GM19239 (cell line): ENCODE data around the gene MT1E.
"Not testable (repeated sequence)": the region's sequence is repeated elsewhere in the genome, so short reads cannot be mapped to it uniquely, and the experiment has no call there.

Experiments used
- DNase-seq: peaks from one replicate; pipeline ENCODE4 v3.0.0; 2011; ENCODE audit warnings: low spot score; ENCODE audit not compliant: insufficient read length
- FAIRE-seq: peaks from 2 replicates; lab custom pipeline; 2011; peaks lifted over from hg19 to GRCh38; lab: Jason Lieb, UNC

MT1E gene

DNA sequence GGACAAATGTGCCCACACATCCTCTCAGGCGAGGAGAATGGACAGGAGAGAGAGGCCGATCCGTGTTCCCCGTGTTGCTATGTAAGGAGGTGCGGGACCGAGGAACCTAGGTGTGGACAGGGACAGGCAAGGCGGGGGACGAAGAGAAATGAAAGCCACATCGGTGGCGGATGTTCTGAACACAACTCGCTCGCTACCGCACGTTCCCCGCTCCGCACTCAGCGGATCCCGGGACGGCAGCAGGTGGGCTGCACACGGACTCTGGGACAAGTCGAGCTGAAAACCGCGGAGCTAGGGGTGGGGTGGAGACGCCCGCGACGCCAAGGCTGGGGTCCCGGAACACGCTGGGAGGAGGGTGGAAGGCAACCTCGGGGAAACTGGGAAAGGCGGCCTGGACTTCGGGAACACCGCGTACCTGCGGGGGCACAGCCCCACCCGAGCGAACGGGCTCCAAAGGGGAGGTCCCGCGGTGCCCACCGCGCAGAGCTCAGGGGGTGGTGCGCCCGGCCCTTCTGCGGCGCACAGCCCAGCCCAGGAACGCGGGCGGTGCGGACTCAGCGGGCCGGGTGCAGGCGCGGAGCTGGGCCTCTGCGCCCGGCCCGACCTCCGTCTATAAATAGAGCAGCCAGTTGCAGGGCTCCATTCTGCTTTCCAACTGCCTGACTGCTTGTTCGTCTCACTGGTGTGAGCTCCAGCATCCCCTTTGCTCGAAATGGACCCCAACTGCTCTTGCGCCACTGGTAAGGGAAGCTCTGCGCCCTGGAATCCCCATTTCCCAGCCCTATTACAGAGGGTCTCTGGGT is at the start of gene MT1E:
TSS of gene MT1E (plus strand) at position 642 of the 803 bp plus-strand sequence. CDS start at position 713, 71 bp downstream.
- FAIRE-seq (no peak), DNase-seq (no peak)

GRCh38 chr16:56576585-56577299 is 48.8 kb upstream of the MT1E start:
- FAIRE-seq (peak; percentile 55), DNase-seq (peak; percentile 66)

DNA sequence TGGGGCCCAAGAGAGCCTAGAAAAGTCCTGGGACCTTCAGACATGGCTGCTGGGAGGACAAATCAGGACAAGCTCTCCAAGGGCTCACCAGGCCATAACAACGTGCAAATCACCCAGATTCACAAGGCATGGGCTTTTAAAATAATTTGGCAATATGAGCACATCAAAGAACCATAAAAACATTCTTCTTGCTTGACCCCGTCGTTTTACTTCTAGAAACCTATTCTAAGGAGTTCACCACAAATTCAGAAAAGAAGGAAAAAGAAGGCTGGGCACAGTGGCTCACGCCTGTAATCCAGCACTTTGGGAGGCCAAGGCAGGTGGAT is 48.3 kb upstream of the MT1E start:
- FAIRE-seq: no peak
- no peak for DNase-seq

GRCh38 chr16:56580391-56581048 is 45.1 kb upstream of the MT1E start:
- DNase-seq (no peak), FAIRE-seq (no peak)

DNA sequence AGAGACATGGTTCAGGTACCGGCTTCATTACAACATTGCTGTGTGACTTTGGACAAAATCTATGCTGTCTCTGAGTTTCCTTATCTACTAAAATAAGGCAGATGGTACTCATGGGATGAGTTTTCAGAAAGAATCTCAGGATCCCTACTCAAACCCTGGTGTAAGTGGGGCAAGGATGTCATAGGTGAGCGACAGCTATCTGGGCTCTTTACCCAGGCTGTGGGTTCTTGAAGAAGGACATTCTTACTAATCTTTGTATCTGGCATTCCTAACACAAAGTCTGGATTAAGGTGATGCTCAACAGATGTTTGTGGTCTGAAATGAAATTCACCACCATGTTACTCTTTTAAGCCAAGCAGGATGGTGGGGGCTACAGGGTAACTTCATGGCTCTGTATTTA is 42.7 kb upstream of the MT1E start:
- DNase-seq: not testable (repeated sequence)

DNA sequence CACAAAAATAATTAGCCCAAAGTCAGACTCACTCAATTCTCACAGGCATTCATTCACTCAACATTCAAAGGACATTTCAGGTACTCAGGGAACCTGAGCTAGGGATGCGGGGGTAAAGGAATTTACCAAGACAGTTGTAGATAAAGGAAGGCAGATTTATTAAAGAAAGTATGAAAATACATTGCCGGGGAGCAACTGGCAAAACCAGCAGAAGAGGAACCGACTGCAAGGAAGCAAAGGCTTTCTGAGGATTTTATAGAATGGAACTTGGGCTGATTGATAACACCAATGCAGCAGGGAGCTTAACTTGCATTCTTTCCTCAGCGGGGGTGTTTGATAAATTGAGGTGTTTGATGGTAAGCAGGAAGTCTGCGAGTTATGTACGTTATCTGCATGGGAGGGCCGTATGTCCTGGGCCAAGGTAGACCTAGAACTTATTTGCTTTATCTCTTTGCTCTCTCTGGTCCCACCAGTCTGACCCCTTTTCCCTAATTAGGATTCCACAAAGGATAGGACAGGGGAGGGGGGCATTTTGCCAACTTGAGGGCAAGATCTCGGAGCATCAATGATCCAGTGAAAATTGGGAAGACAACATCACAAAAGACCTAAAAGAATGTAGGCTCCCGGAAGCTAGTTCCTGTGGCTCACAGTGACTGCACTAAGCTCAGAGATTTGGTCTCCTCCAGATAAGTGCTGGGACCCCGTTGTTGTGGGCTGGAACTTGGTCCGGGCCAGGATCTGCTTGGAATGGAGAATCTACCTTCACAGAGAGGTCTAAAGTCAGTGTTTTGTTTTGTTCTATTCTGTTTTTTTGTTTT is 42.0 kb upstream of the MT1E start:
- no peak for FAIRE-seq
- no peak for DNase-seq

More for the DNA sequence above, 42.7 kb upstream of the MT1E start:
- FAIRE-seq: not testable (repeated sequence)

- FAIRE-seq (no peak), DNase-seq (no peak)
These were observed 41.3 kb upstream of the MT1E start for GRCh38 chr16:56584276-56584675.

GRCh38 chr16:56588781-56589140 is 36.8 kb upstream of the MT1E start:
- no peak for FAIRE-seq
- no peak for DNase-seq

DNA sequence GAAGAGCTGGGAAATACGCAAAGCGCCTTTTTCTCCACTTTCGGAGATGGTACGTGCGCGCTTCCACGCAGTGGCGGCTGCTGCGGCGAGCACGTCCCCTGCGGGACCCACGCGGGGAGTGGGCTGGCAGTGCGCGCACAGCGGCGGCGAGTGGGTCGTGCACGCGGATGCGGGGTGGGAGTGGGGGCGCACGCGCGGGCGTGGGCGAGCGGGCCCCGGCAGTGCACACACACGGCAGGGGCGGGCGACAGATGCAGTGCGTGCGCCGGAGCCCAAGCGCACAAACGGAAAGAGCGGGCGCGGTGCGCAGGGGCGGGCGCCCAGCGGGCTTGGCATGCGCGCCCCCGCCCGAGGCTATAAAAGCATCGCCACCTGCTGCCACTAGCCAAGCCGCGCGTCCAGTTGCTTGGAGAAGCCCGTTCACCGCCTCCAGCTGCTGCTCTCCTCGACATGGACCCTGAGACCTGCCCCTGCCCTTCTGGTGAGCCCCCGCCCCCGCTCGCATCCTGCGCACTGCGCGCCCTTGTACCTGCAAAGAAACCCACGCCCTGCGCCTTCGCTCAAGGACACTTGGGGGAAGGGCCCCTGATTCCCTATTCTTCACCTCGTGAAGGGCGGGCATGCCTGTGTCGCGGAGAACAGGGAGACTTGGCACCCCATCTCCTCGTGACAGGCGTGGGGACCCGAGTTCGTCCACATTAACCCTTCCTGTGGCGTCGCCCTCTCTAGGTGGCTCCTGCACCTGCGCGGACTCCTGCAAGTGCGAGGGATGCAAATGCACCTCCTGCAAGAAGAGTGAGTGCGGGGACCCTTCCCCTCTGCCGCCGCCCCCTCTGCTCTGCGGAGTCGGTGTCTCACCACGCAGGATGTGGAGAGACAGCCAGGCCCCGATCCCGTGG is 36.2 kb upstream of the MT1E start, which contains the start of gene MT3:
TSS of gene MT3 (plus strand) at position 388 of the 899 bp plus-strand sequence. CDS start at position 451, 63 bp downstream.
- no peak for DNase-seq
- no peak for FAIRE-seq

GRCh38 chr16:56591377-56592060 is 34.1 kb upstream of the MT1E start:
- FAIRE-seq (no peak), DNase-seq (no peak)

DNA sequence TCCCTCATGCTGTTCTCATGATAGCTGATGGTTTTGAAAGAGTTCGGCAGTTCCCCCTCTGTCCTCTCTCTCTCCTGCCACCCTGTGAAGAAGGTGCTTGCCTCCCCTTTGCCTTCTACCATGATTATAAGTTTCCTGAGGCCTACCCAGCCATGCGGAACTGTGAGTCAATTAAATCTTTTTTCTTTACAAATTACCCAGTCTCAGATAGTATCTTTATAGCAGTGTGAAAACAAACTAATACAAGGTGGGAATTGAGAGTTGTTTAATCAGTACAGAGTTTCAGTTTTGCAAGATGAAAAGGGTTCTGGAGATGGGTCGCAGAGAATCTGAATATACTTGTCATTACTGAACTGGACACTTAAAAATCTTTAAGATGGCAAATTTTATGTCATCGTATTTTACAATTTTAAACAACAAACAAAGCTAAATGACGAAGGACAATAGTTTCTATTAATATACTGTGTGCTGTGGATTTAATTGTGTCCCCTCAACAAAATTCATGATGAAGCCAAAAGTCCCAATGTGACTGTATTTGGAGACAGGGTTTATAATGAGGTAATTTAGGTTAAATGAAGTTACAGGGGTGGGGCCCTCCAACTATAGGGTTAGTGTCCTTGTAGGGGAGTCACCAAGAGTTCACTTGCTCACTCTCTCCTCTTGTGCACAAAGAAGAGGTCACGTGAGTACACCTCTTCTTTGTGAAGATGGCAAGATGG is 31.8 kb upstream of the MT1E start:
- FAIRE-seq: no peak
- no peak for DNase-seq

- no peak for DNase-seq
- no peak for FAIRE-seq
These were observed 31.3 kb upstream of the MT1E start for GRCh38 chr16:56594292-56594619.

DNA sequence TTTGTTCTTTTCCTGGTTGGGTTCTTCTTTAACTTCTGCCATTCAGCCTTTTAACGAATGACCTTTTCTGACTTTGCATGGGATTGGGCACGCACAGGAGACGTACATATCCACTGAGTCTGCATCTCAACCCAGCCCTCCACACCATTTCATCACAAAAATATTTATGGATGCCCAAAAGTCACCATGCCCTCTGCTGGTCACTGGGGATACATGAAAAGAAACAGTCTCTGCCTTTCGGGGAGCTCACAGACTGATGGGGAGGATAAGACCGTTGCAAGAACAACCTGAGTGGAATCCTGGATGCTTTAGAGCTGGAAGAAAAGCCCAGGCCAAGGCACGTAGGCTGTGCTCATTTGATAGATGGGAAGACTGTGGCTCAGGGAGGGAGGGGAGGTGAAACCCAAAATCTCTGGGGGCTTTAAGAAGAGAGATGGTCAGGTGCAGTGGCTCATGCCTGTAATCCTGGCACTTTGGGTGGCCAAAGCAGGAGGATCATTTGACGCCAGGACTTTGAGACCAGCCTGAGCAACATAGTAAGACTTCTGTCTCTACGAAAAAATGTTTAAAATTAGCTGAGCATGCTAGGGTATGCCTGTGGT is 25.1 kb upstream of the MT1E start:
- FAIRE-seq: peak; percentile 39
- DNase-seq: no peak

- FAIRE-seq: no peak
- no peak for DNase-seq
These were observed 24.3 kb upstream of the MT1E start for GRCh38 chr16:56601325-56601724.

DNA sequence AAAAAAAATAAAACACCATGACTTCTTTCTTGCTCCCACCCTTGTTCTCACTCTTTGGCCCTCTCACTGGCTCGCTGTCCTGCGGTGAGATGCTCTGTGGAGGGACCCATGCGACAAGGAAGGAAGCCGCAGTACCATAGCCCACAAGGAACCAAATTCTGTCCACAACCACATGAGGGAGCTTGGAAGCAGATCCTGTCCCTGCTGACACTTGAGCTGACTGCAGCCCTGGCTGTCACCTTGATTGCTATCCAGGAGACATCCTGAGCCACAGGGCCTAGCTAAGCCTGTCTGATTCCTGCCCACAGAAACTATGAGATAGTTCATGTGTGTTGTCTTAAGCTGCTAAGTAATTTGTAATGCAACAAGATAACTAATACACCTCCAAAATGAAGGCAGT is 22.0 kb upstream of the MT1E start:
- FAIRE-seq (no peak), DNase-seq (no peak)

- no peak for FAIRE-seq
- no peak for DNase-seq
These were observed 20.6 kb upstream of the MT1E start for GRCh38 chr16:56604966-56605365.

- no peak for DNase-seq
- FAIRE-seq: no peak
These were observed 20.1 kb upstream of the MT1E start for GRCh38 chr16:56605475-56605874.

GRCh38 chr16:56606071-56606475 is 19.5 kb upstream of the MT1E start:
- DNase-seq: no peak
- no peak for FAIRE-seq
